Ovary (tissue), 3 donors: ENCODE data around the gene SLC35G2.

ENCODE experiments used
- EP300 ChIP-seq: sonication (generic); formaldehyde crosslinking; IDR thresholded peaks from one replicate; pipeline ENCODE4 v1.6.1; 2017; ENCODE audit warnings: antibody characterized with exemption
- POLR2A ChIP-seq: fragments of 450-650 bp; IDR thresholded peaks from one replicate; pipeline ENCODE4 v1.6.1; 2017; ENCODE audit warnings: antibody characterized with exemption, mild to moderate bottlenecking, moderate library complexity
- TF ChIP-seq, protein P1 (sequence below), 3 donors: fragments of 450-650 bp in 2 of 3; fragments of 200-600 bp in 1 of 3; IDR thresholded peaks; one replicate each; pipeline versions ENCODE4 v1.5.1 to v1.8.0; 2016 to 2022; ENCODE audit warnings: antibody characterized with exemption in 3 of 3, mild to moderate bottlenecking in 1 of 3
- donor health status: DM: no; HTN: no; CAD: no.

DNA sequence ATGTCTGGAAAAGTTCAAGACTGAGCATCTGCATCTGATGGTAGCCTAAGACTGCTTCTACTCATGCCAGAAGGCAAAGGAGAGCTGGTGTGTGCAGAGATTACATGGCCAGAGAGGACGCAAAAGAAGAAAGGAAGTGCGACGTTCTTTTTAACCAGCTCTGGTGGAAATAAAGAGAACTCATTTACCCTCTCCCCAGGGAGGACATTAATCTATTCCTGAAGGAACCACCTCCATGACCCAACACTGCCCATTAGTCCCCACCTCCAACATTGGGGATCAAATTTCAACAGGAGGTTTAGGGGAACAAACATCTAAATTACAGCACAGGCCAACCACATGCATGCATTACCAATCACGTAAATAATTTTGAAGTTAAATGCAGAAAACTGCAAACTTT is 41.6 kb downstream of the SLC35G2 start:
- TF ChIP-seq, protein P1, sequence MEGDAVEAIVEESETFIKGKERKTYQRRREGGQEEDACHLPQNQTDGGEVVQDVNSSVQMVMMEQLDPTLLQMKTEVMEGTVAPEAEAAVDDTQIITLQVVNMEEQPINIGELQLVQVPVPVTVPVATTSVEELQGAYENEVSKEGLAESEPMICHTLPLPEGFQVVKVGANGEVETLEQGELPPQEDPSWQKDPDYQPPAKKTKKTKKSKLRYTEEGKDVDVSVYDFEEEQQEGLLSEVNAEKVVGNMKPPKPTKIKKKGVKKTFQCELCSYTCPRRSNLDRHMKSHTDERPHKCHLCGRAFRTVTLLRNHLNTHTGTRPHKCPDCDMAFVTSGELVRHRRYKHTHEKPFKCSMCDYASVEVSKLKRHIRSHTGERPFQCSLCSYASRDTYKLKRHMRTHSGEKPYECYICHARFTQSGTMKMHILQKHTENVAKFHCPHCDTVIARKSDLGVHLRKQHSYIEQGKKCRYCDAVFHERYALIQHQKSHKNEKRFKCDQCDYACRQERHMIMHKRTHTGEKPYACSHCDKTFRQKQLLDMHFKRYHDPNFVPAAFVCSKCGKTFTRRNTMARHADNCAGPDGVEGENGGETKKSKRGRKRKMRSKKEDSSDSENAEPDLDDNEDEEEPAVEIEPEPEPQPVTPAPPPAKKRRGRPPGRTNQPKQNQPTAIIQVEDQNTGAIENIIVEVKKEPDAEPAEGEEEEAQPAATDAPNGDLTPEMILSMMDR (IDR thresholded peaks at IDR 0.05): no peak
- no peak for TF ChIP-seq POLR2A
- no peak for TF ChIP-seq EP300
